C4-2B (cell line): ENCODE results near the gene FBF1.
"Not testable (repeated sequence)": the region's sequence is repeated elsewhere in the genome, so short reads cannot be mapped to it uniquely, and the experiment has no call there.

ENCODE experiments used
- ZFX ChIP-seq: fragments of 450-650 bp; IDR thresholded peaks from 2 replicates; pipeline ENCODE4 v1.6.1; 2017
- TF ChIP-seq, protein P1 (sequence below): fragments of 450-650 bp; conservative IDR thresholded peaks from 2 replicates; pipeline ENCODE4 v1.5.1; 2017; ENCODE audit warnings: mild to moderate bottlenecking

GRCh38 chr17:75969044-75969443, 28.2 kb upstream of the FBF1 start:
- TF ChIP-seq, protein P1, sequence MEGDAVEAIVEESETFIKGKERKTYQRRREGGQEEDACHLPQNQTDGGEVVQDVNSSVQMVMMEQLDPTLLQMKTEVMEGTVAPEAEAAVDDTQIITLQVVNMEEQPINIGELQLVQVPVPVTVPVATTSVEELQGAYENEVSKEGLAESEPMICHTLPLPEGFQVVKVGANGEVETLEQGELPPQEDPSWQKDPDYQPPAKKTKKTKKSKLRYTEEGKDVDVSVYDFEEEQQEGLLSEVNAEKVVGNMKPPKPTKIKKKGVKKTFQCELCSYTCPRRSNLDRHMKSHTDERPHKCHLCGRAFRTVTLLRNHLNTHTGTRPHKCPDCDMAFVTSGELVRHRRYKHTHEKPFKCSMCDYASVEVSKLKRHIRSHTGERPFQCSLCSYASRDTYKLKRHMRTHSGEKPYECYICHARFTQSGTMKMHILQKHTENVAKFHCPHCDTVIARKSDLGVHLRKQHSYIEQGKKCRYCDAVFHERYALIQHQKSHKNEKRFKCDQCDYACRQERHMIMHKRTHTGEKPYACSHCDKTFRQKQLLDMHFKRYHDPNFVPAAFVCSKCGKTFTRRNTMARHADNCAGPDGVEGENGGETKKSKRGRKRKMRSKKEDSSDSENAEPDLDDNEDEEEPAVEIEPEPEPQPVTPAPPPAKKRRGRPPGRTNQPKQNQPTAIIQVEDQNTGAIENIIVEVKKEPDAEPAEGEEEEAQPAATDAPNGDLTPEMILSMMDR = not testable (repeated sequence)
- TF ChIP-seq ZFX = not testable (repeated sequence)
